GM19238 (cell line): ENCODE results near the gene KNSTRN.

Experiments
- DNase-seq: peaks from one replicate; pipeline ENCODE4 v3.0.0; 2011; ENCODE audit warnings: low spot score; ENCODE audit not compliant: insufficient read length

KNSTRN gene

DNA sequence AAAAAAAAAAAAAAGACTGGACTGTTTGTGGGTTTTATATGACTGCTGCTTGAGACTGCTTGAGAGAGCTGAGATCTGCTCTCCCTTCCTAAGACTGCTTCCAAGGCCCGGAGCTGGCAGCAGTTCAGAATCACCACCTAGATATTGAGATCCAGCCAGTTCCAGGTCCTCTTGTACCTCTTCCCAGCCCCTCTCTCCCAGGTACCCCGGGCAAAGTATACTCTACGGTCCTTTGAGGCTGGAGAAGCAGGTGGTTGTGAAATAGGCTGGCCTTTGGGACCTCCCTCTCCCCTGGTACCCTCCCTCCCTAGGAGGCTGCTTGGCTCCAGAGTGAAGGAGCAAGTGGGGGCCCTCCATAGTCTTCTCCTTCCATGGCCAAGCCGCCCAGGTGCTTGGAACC is 45.7 kb downstream of the KNSTRN start:
- DNase-seq = no peak

DNA sequence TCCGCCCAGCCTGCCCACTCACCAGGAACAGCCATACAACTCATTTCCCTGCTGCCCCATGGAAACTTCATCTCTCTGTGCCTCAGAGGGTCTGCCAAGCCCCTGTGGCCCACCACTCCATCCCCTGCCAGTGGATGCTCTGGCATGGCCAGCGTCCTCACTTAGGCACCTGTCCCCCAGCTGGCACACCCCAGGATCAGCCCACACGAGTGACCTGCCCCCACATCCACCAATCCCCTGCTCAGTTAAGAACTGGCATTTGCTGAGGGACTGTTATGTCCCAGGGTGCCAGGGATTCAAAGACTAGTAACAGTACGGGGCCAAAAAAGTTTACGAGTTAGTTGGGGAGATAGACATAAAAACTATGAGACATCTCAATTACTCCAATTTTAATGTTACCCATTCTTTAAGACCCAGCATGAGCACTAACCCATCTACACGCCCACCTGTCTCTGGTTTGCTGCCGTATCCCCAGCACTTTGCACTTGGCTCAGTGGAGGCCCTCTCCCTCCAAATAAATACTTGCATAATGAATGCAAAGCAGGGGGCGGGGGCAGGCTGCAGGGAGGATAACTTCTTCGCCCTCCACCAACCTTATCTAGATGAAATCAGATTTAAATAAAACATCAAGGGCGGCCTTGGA is 46.7 kb downstream of the KNSTRN start:
- no peak for DNase-seq

DNA sequence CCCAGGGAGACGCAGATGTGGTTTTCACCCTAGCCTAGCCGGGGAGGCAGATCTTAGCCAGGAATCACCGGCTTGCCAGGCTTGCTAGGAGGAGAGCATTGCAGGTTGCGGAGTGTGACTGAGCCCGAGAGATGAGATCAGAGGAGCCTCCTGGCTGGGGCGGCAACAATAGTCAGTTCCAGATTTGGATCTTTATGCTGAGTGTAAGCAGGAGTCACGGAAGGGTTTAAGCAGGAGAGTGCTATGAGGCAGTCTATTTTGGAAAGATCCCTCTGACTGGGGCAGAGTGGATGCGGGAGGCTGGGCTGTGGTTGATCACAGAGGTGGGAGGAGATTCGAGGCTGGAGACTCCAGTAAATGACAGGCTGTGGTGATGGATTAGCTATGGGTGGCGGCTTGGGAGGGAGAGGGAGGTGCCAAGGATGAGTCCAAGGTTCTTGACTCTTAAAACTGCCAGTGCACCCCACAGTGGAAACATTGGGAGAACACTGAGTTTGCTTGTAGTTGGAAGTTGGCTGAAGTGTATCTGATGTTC is 47.8 kb downstream of the KNSTRN start:
- no peak for DNase-seq

DNA sequence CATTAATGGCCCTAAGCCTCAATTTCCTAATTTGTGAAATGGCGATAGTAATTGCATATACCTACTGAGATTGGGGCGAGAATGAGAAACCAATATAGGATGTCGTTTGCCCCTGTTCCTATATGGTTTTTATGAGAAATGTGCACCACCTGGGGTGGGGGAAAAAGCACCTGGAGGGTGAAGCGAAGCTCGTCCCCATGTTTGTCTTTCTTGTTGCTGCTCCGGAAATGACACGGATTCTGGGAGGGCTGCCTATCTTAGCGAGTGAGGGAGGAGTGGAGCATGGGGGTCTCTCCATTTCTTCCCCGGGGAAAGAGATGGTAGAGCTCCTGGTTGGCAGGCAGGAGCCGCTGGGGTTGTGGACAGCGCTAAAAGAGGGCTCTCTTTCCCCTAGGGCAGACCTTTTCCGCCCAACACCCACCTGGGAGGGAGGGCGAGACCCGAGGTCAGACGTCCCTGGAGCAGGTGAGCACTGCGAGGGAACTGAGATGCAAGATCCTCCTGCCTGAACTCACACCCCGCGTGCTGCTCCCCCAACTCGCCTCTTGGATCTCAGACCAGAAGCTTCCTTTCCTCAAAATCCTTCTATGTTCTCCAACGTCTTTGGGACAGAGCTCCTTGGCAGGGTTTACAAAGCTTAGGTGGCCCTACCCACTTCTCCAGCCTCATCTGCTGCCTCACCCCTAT is 52.6 kb downstream of the KNSTRN start:
- DNase-seq = no peak

DNA sequence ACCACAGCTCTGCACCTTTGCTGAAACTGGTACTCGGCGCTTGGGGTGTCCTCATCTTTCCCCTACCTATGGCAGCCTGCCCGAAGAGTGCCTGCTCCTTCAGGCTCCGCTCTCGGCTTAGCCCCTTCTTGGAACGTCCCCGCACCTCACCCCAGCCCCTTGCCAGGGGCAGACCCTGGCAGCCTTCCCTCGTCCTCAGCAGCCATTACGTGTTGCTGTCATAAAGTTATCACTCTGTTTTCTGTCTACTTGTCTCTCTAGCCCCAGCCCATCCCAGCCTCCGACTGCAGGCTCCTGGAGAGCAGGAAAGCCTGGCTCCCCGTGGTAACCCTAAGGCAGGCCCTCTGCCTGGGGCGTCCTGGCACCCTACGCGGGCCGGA is 53.2 kb downstream of the KNSTRN start:
- no peak for DNase-seq

DNA sequence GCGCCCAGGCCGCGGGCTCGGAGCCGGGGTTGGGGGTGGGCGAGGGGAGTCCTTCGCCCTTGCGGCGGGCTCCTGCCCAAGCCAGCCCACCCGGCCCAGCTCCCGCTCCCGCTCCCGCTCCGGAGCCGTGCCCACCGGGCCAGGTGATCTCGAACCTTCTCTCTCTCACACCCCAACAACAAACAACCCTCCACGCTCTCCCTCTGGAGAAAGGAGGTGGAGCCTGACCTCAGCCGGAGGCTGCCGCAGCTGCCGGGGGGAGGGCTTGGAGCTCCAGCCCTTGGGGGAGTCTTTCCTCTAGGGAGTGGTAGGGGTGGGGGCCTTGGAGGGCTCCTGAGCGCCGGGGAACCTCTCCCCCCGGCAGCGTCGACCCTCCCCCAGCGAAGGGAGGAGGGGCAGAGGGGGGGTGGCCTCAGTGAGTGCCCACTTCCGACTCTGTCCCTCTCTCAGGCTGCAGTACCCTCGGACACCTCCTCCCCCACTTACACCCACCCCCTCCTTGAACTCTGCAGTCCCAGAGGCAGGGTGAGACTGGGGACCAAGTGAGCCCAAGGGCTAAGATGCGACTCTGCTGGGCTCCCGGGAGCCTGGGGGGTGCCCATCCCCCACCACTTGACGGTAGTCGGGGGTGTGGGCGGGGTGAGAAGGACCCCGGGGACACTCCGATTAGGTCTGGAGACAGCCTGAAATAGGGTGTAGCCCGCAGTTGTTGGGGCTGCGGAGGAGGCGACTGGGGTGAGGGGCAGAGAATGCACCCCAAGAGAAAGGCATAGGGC is 53.8 kb downstream of the KNSTRN start:
- DNase-seq = no peak

DNA sequence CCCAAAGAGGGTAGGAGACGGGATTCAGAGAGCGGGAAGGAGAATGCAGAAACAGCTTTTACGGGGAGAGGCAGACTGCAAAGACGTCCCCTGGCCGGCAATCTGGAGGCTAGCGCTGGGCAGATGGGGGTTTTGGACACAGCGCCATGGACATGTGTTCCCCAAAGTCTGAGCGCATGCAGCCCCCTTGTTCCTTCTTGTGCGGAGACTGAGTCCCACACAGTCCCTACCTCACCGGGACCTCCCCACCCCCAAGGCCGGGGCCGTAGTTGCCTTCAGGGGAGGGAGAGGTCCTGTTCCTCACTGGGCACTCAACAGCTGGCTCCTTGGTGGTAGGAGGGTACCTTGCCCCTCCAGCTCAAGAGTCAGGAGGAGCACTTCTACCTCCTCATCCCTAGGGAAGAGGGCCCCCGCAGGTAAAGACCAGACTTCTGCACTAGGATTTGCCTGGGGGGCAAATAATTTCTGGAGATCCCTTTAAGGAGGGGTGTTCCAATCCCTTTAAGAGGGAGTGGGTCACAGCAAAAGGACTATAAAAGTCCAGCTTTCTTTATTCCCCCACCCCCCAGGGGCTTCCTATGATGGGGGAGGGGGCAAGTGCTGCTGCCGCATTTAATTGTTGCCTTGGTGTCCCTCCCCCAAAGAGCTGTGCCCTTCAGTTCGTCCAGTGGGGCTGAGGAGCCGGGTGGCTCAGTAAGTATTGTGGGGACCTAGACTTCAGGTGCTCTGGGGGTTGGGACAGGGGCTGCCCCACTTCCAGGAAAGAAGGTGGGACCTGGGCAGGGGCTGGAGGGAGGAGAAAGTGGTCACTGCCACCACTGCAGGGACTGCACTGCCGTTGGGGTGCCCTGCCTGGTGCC is 54.6 kb downstream of the KNSTRN start:
- DNase-seq = no peak

DNA sequence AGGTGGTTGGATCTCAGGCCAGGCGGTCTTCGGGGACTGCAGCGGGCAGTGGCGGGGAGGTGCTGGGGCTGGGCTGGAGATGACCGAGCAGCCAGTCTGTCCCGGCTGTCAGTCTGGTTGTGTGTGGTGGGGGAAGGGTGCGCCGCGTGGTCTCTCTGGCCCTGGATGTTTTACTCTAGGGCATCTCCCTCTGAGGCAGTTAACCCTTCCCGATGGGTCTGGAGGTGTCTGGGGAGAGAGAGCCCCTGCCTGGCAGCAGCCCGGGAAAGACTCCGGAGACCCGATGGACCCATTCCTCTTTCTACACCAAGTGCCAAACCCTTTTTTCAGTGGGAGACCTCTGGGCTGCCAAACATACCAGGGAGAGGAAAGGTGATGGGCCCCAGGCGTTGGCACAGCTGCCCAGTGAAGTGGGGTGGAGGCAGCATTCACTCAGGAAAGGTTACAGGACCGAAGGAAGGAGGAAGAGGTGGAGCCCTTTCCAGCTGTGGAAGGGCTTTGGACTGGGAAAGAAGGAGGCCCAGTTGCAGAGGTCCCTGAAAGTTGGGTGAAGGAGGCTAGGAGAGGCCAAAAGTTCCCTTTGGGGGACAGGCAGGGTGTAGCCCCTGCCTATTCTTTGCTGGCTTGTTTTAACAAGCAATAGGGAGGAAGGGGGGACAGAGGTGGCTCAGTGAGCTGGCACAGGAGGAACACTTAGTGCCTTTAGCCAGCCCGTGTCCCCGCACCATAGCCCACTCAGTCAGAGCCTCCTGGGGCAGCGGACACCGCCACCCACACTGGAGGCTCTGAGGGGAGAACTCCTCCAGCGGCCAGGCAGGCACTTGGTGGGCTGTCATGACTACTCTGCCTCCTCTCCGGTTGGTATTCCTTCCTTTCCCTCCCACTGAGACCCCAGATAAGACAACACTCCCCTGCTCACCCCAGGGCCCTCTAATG is 55.5 kb downstream of the KNSTRN start:
- DNase-seq = no peak

DNA sequence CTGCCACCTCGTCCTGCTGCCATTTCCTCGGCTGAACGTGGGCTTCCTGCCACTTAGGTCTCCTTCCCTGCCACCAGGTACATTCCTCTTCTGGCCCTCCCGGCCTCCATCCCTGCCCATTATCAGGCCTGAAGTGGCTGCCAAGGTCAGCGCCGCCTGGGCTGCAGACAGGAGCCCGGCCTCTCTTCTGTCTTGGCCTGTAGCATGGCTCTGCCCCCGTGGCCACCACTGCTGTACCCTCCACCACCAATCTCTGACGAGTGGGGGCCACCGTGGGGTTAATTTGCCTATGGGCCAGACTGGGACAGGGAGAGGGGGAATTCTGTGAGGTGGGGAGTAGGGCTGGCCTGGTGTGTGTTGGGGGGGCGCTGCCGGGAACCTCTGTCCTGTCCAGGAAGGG is 56.2 kb downstream of the KNSTRN start:
- DNase-seq = no peak

DNA sequence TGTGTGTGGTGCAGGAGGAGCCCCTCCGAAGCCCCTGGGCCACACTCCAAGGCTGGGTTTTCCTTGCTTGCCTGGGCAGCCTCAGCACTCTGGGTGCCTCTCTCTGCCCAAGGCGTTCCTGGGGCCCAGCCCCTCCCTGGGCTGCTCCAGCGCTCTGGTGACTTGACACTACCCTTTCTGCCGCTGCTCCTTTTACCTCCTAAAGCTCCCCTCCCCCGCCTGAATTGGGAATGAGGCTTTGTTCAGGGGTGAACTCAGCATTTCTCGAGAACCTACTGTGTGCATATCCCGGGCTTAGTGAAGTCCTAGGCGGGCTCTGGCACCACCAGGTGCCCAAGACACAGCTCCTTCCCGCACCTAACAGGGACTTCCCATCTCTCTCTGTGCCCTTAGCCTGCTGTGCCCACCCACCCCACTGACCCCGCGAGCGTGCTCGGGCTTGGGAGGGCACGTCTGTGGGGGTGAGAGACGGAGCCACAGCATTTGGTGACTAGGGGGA is 57.0 kb downstream of the KNSTRN start:
- DNase-seq = no peak

DNA sequence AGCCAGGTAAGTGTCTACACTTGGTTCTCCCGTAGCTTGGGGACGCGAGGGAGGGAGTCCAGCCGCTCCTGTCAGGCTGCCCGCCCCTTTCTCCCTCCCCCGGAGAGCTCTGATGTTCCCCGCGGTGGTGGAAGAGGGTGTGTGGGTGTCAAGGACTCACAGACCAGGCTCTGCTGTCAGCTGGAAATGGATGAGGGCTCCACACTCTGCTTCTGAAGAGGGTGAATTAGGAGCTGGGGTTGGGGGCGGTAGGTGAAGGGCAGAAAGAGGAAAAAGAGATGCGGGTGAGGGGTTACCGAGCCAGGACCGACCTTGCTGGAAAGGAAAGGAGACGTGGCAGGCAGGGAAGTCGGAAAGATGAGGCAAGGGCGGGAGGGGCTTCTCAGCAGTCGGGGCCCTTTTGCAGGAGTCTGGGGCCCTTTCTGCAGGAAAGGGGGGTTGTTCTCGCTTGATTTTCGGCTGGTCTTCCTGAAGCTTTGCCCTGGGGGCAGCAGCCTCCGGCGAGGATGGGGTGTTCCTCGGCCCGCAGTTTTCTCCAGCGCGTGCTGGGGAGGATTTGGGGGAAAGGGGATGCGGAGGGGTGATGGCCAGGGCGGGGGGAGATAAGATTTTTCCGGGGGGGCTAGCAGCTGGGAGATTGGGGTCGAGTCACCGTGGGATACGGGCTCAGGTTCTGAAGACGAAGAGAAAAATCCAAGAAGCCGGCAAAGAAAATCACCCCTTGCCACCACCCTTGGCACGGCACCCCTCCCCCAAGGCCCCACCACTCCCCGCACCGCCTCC is 57.6 kb downstream of the KNSTRN start:
- no peak for DNase-seq

DNA sequence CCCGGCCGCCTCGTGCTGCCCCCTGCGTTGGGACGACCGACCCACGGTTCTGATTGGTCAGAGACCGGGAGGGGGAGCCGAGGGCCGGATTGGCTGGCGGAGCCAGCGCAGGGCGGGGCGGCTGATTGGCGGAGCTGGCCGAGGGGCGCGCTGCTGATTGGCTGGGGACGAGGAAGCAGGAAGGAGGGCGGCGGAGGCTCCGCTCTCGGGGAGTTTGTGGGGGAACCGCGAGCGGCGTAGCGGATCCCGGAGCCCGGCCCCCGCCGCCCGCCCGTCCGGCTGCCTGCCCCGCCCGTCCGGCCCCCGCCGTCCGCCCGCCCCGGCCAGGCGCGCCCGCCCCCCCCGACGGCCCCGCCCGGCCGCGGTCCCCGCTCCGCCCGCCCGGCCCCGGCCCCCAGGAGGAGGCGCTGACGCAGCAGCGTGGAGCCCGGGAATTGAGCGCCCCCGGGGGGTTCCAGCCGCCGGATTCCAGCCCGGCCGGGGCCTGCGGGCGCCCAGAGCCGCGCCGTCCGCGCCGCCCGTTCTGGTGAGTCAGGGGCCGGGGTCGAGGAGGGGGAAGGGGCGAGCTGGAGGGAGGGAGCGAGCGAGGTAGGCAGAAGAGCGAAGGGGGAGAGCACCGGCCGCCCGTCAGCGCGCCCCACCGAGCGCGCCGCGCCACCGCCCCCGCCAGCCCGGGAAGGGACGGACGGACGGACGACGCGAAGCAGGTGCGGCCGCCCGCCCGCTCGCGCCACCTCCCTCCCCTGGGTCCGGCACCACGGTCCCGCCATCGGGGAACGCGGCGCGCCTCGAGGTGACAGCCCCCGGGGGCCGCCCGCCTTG is 58.4 kb downstream of the KNSTRN start, which contains the start of gene BAHD1:
Gene BAHD1, plus strand, starts transcription at position 211 of the 822 bp plus-strand sequence. CDS start 17,512 bp downstream, outside the sequence.
- peak; percentile 100 for DNase-seq

DNA sequence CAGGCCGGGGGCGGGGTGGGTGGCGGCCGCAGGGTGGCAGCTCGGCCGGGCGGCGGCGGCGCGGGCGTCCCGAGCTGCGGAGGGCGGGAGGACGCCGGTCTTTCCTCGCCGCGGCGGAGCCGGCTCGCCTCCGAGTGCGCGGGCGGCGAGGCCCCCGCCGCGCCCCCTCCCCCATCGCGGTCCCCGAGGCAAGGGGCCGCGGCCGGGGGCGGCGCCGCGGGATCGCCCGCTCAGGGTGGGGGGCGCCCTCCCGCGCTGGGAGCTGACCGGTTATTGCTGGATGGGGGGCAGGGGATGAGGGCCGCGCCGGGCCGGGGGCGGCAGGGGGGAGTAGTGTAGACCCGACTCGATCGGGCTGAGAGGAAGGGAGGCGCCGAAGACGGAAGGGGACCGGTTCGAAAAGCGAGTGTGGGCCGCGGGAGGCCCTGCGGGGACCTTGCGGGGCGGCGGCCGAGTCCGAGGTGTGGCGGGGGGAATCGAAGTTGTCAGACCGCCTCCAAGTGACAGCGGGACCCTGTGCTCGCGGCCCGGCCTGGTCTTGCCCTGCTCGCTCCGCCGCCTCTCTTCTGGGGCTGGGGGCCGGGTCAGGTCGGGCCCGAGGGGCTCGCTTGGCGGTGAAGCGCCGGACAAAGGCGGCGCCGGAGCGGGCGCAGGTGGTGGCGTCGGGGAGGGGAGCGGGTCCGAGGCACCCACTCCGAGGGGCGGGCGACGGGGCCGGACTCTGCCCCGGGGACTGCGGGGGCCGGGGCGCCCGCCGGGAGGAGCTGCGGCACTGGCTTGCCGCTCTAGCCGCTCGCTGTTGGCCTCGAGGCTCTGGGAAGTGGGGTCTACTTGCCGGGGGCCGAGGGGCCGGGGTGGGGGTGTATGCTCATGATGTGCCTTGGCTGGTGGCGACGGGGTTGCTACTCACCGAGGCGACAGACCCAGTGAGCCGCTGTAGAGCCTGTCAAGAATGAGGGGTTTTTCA is 59.3 kb downstream of the KNSTRN start:
- no peak for DNase-seq

DNA sequence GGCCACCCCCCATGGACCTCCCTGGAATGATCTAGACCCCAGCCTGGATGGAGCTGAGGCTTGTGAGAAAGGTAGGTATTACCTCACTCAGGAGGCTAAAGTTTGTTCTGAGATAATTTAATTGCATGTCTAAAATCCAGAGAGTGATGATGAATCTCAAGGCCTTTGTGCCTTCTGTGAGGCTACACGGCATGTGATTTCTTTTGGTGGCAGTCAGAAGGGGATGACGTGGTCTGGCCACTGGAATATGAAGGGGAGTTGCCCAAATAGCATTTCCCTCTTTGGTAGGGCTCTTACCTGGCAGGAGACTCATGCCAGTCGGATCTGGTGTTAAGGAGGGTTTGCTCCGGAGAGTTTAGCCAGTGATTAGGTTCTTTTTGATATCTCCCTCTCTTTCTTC is 60.7 kb downstream of the KNSTRN start:
- DNase-seq = no peak

DNA sequence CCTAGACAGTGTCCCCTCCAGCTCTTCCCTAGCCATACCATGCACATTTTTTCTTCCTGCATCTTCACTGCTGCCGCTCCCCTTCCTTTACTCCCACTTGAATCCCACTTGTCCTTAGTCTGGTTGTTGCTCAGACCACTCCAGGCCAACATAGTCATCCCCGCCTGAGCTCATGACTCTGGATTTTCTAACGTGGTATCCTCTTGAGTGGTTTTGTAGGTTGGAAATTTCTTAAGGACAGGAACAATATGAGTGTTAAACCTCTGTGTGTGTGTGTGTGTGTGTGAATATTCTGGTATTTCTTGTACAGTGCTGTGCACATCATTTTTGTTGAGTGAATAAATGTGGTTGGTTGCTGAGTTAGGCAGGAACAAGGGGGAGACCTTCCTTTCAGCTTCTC is 61.3 kb downstream of the KNSTRN start:
- DNase-seq = no peak
